H4 (cell line): ENCODE data around the gene SLC17A9. TPM values are rescaled to one million over a fixed set of nuclear protein-coding genes. Genes with fewer than 3 reads are reported as not detected.

Experiments used
- DNase-seq: peaks from one replicate; pipeline ENCODE4 v3.0.0-alpha.2; 2015; ENCODE audit warnings: low spot score
- total RNA-seq: library from RNA; depleted of rRNA; stranded (reverse); fragments of >200 nt; shearing (Covaris generic); gene quantifications from 2 replicates; pipeline ENCODE4 v1.2.3, GENCODE V29; 2014; rRNA removed

SLC17A9 gene
- not detected in 2 replicates for total RNA-seq

GRCh38 chr20:62952373-62952967, at the start of gene SLC17A9:
Gene SLC17A9 (plus strand): TSS chr20:62952709. CDS start chr20:62952831, 122 bp downstream.
- DNase-seq = no peak

- peak; percentile 56 for DNase-seq
These were observed 49.4 kb upstream of the SLC17A9 start for GRCh38 chr20:62902926-62903615.

GRCh38 chr20:62905536-62906117, 46.9 kb upstream of the SLC17A9 start:
- no peak for DNase-seq

- no peak for DNase-seq
These were observed 46.3 kb upstream of the SLC17A9 start for GRCh38 chr20:62906209-62906608.

- DNase-seq = no peak
These were observed 45.7 kb upstream of the SLC17A9 start for GRCh38 chr20:62906647-62907375.

- DNase-seq = no peak
These were observed 44.9 kb upstream of the SLC17A9 start for GRCh38 chr20:62907384-62908317.

- DNase-seq = no peak
These were observed 43.3 kb upstream of the SLC17A9 start for GRCh38 chr20:62908971-62909791.

- DNase-seq = no peak
These were observed 42.2 kb upstream of the SLC17A9 start for GRCh38 chr20:62910217-62910766.

- DNase-seq = no peak
These were observed 41.6 kb upstream of the SLC17A9 start for GRCh38 chr20:62910777-62911497.

- no peak for DNase-seq
These were observed 40.7 kb upstream of the SLC17A9 start for GRCh38 chr20:62911701-62912280.

GRCh38 chr20:62913043-62913630, 39.4 kb upstream of the SLC17A9 start:
- no peak for DNase-seq

- no peak for DNase-seq
These were observed 38.1 kb upstream of the SLC17A9 start for GRCh38 chr20:62914436-62914835.

- DNase-seq = no peak
These were observed 37.5 kb upstream of the SLC17A9 start for GRCh38 chr20:62914970-62915457.

- no peak for DNase-seq
These were observed 35.6 kb upstream of the SLC17A9 start for GRCh38 chr20:62916703-62917476.

- DNase-seq = no peak
These were observed 34.8 kb upstream of the SLC17A9 start for GRCh38 chr20:62917720-62918119.

- DNase-seq = no peak
These were observed 34.4 kb upstream of the SLC17A9 start for GRCh38 chr20:62918147-62918546.

GRCh38 chr20:62918831-62919230, 33.7 kb upstream of the SLC17A9 start:
- no peak for DNase-seq
